NCI-H1092 treated with DMSO at 0.1 percent for 48 hours (cell line): ENCODE results near the gene PRDM4.

Source experiments
- DNase-seq: peaks from one replicate; lab custom pipeline; 2025; lab: John Stamatoyannopoulos, UW

PRDM4 gene

GRCh38 chr12:107760809-107761501, at the start of gene PRDM4:
TSS of gene PRDM4 (minus strand) at chr12:107761137. CDS start at chr12:107760515, 622 bp downstream.
- peak; percentile 89 for DNase-seq

GRCh38 chr12:107807471-107808150, 46.7 kb upstream of the PRDM4 start:
- DNase-seq = no peak

- DNase-seq = no peak
These were observed 44.7 kb upstream of the PRDM4 start for GRCh38 chr12:107805488-107806180.

- DNase-seq = no peak
These were observed 42.2 kb upstream of the PRDM4 start for GRCh38 chr12:107803092-107803491.

- DNase-seq = no peak
These were observed 40.2 kb upstream of the PRDM4 start for GRCh38 chr12:107801150-107801549.

- DNase-seq = no peak
These were observed 37.6 kb upstream of the PRDM4 start for GRCh38 chr12:107798580-107798979.

GRCh38 chr12:107794451-107794850, 33.5 kb upstream of the PRDM4 start:
- DNase-seq = no peak

- no peak for DNase-seq
These were observed 30.6 kb upstream of the PRDM4 start for GRCh38 chr12:107791465-107792089.

- no peak for DNase-seq
These were observed 27.9 kb upstream of the PRDM4 start for GRCh38 chr12:107788690-107789458.

- DNase-seq = no peak
These were observed 27.3 kb upstream of the PRDM4 start for GRCh38 chr12:107788281-107788680.

- no peak for DNase-seq
These were observed 22.8 kb upstream of the PRDM4 start for GRCh38 chr12:107783406-107784376.

GRCh38 chr12:107782067-107782466, 21.1 kb upstream of the PRDM4 start:
- DNase-seq = no peak

- DNase-seq = no peak
These were observed 19.4 kb upstream of the PRDM4 start for GRCh38 chr12:107780298-107780697.

- no peak for DNase-seq
These were observed 18.3 kb upstream of the PRDM4 start for GRCh38 chr12:107779077-107779831.

- DNase-seq = no peak
These were observed 17.6 kb upstream of the PRDM4 start for GRCh38 chr12:107778383-107779025.

GRCh38 chr12:107776171-107776570, 15.2 kb upstream of the PRDM4 start:
- DNase-seq = no peak

- DNase-seq = no peak
These were observed 14.3 kb upstream of the PRDM4 start for GRCh38 chr12:107775093-107775721.

GRCh38 chr12:107774349-107775029, 13.6 kb upstream of the PRDM4 start, which contains the start of gene ASCL4:
TSS of gene ASCL4 (plus strand) at chr12:107774704. CDS start at chr12:107775219, 515 bp downstream.
- no peak for DNase-seq
